ENCODE results near the gene GTPBP10.

GRCh38 chr7:90303241-90303640, 43.3 kb upstream of the GTPBP10 start:
- no peak for TF ChIP-seq CTCF (IDR thresholded peaks at IDR 0.05)
- TF ChIP-seq EP300 (IDR thresholded peaks at IDR 0.05) = no peak

Measured in sigmoid colon (tissue), 4 donors.